ENCODE measurements around the gene MCC.

MCC gene

GRCh38 chr5:112986224-112986623 is 502.0 kb downstream of the MCC start:
- DNase-seq (ENCODE audit: low read depth, low spot score), result no peak

- no peak for DNase-seq (ENCODE audit: low read depth, low spot score)
These were observed 504.9 kb downstream of the MCC start for GRCh38 chr5:112983363-112983762.

- no peak for DNase-seq (ENCODE audit: low read depth, low spot score)
These were observed 508.5 kb downstream of the MCC start for GRCh38 chr5:112979723-112980122.

GRCh38 chr5:112978836-112979235 is 509.4 kb downstream of the MCC start:
- no peak for DNase-seq (ENCODE audit: low read depth, low spot score)

- no peak for DNase-seq (ENCODE audit: low read depth, low spot score)
These were observed 510.8 kb downstream of the MCC start for GRCh38 chr5:112977440-112977861.

- DNase-seq (ENCODE audit: low read depth, low spot score), result peak; percentile 100
These were observed 511.6 kb downstream of the MCC start, which contains the start of gene DCP2 for GRCh38 chr5:112976432-112977309. TSS of gene DCP2 (plus strand) at chr5:112976798. CDS start at chr5:112976934, 136 bp downstream.

GRCh38 chr5:112975721-112976431 is 512.4 kb downstream of the MCC start:
- no peak for DNase-seq (ENCODE audit: low read depth, low spot score)

GRCh38 chr5:112974901-112975300 is 513.4 kb downstream of the MCC start:
- no peak for DNase-seq (ENCODE audit: low read depth, low spot score)

- DNase-seq (ENCODE audit: low read depth, low spot score), result peak; percentile 61
These were observed 514.3 kb downstream of the MCC start for GRCh38 chr5:112973904-112974303.

- no peak for DNase-seq (ENCODE audit: low read depth, low spot score)
These were observed 515.2 kb downstream of the MCC start for GRCh38 chr5:112973036-112973435.
